ENCODE measurements around the gene FOXO6. TPM values are rescaled to one million over a fixed set of nuclear protein-coding genes. Genes with fewer than 3 reads are reported as not detected.

The FOXO6 gene
- total RNA-seq, 1 experiment from 2014 or later, result 9.0 TPM

DNA sequence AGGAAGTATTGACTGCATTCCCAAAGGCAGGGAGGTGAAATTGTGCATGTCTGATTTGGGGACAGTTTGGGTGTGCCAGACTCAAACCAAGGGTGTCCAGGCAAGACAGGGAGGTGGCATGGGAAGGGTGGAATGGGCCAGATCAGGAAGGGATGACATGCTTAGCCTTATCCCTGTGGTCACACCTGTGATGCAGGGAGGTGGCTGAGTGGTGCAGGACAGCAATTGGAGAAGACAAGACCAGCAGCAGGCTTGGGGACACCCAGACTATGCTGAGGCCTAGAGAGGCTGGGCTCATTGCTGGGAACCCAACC lies 4.0 kb downstream of the FOXO6 start:
- Histone ChIP-seq H3K27ac (no peak overlapping the region), H3K36me3 (ENCODE audit: low read depth) (no peaks in the 10 kb centered on the region), H3K79me2 (ENCODE audit: low read depth) (no peaks in the 10 kb centered on the region), H3K4me3 (no peak overlapping the region), H2AFZ (no peak overlapping the region), H4K20me1 (ENCODE audit: insufficient read depth) (no peaks in the 10 kb centered on the region), H3K4me1 (replicated peaks; ENCODE audit: insufficient read depth) (peaks cover 32% of the 10 kb centered on the region), H3K4me2 (peak overlapping the region; percentile 81), H3K9me3 (ENCODE audit: insufficient read depth, low read depth) (no peaks in the 10 kb centered on the region), H3K9me2 (ENCODE audit: insufficient read depth) (no peaks in the 10 kb centered on the region), H3F3A (ENCODE audit: insufficient read depth, low read depth) (peaks cover 28% of the 10 kb centered on the region; the same call in 1 of the 2 replicates), H3K27me3 (ENCODE audit: insufficient read depth, low read depth) (peaks cover 7% of the 10 kb centered on the region; the same call in 1 of the 2 replicates)
- CTCF ChIA-PET, result no interaction called here
- intact Hi-C loops (cut with micrococcal nuclease; ENCODE audit: unreplicated experiment), result no loop called here
- DNase-seq, result no peak
- TF ChIP-seq, protein P1, sequence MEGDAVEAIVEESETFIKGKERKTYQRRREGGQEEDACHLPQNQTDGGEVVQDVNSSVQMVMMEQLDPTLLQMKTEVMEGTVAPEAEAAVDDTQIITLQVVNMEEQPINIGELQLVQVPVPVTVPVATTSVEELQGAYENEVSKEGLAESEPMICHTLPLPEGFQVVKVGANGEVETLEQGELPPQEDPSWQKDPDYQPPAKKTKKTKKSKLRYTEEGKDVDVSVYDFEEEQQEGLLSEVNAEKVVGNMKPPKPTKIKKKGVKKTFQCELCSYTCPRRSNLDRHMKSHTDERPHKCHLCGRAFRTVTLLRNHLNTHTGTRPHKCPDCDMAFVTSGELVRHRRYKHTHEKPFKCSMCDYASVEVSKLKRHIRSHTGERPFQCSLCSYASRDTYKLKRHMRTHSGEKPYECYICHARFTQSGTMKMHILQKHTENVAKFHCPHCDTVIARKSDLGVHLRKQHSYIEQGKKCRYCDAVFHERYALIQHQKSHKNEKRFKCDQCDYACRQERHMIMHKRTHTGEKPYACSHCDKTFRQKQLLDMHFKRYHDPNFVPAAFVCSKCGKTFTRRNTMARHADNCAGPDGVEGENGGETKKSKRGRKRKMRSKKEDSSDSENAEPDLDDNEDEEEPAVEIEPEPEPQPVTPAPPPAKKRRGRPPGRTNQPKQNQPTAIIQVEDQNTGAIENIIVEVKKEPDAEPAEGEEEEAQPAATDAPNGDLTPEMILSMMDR (conservative IDR thresholded peaks at IDR 0.05), result no peak
- TF ChIP-seq EZH2 (IDR thresholded peaks at IDR 0.05; ENCODE audit: low read depth), result no peak
- POLR2A ChIA-PET (ENCODE audit: unreplicated experiment), result no interaction called here
- BruUV-seq (replicated peaks), result no TSS peak

DNA sequence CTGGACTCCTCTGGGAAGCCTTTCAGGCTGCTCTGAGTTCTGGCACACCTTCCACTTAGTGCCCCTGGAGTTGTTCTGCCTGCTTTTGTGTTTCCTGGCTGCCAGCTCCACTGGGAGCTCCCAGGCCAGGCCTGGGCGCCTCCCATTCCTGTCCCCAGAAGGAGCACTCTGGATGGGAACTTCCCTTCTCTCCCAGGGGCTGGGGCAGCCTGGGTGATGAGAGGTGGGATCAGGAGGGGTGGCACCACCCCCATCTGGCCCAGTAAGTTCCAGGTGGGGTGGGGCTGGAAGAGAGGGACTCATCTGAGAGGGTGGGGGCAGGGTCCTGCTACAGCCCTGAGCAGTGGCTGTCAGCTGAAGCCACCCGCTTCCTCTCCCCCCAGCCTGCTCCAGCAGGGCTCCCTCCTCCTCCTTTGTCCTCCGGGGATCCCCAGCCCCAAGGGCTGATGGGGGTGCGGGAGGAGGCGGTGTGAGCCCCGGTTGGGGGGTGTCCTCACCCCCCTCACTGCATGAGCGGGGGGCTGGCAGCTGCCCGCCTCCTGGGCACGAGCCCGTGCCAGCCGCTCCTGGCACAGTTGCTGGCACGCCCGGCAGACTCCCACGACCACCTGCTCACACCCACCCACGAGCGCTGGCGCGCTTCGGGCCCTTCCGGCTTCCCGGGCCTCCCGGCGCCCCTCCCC lies 4.7 kb downstream of the FOXO6 start:
- BruUV-seq (replicated peaks), result no TSS peak
- DNase-seq, result peak in 1 of 2 experiments; percentile 54
- Histone ChIP-seq H3K27me3 (ENCODE audit: insufficient read depth, low read depth) (peaks cover 7% of the 10 kb centered on the region; the same call in 1 of the 2 replicates), H4K20me1 (ENCODE audit: insufficient read depth) (no peaks in the 10 kb centered on the region), H3K4me2 (peak overlapping the region; percentile 81), H3K4me3 (peak overlapping the region; percentile 58), H3K4me1 (replicated peaks; ENCODE audit: insufficient read depth) (peaks cover 33% of the 10 kb centered on the region), H3K9me3 (ENCODE audit: insufficient read depth, low read depth) (no peaks in the 10 kb centered on the region), H3K36me3 (ENCODE audit: low read depth) (no peaks in the 10 kb centered on the region), H3K27ac (no peak overlapping the region), H3K79me2 (ENCODE audit: low read depth) (no peaks in the 10 kb centered on the region), H3F3A (ENCODE audit: insufficient read depth, low read depth) (peaks cover 31% of the 10 kb centered on the region; the same call in 1 of the 2 replicates), H3K9me2 (ENCODE audit: insufficient read depth) (no peaks in the 10 kb centered on the region), H2AFZ (no peak overlapping the region)
- no peak for TF ChIP-seq EZH2 (IDR thresholded peaks at IDR 0.05; ENCODE audit: low read depth)
- TF ChIP-seq, protein P1 (conservative IDR thresholded peaks at IDR 0.05), result no peak
- intact Hi-C loops (cut with micrococcal nuclease; ENCODE audit: unreplicated experiment), result no loop called here
- ChIA-PET CTCF (no interaction called here), POLR2A (ENCODE audit: unreplicated experiment) (no interaction called here)

DNA sequence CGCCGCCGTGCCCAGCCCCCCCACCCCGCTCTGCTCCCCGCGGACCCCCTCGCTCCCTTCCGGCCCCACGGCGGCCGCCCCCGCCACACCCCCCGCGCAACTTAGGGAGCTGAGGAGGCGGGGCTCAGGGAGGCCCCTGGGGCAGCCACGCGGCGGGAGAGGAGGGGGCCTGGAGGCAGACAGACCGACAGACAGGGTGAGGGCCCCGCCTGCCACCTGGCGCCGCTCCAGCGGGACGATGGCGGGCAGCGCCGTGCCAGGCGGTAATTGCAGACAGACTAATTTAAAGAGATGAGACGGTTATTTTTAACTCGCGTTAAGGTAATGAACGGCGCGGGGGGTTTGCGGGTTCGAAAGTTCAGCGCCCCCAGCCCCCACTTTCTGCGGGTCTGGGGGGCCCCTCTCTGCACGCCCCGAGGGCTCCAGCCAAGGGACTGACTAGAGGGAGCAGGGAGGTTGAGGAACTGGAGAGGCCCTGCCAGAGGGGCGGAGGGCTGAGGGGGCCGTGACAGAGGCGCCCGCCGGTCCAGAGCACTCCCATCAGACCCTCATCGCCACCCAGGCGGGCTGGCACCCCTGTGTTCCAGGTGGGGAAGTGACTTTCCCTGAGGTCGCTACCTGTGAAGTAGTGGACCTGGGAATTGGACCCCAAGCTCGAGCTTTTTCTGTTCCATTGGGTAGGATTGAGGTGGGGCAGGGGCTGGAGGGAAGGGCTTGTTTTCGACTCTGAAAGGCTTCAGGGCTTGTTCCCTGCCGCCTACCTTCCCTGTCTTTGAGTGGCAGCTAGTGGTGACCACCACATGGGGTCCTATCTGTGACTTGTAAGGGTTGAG lies 5.4 kb downstream of the FOXO6 start:
- intact Hi-C loops (cut with micrococcal nuclease; ENCODE audit: unreplicated experiment), result no loop called here
- Histone ChIP-seq H3K27me3 (ENCODE audit: insufficient read depth, low read depth) (peaks cover 7% of the 10 kb centered on the region; the same call in 1 of the 2 replicates), H3K9me2 (ENCODE audit: insufficient read depth) (no peaks in the 10 kb centered on the region), H3F3A (ENCODE audit: insufficient read depth, low read depth) (peaks cover 34% of the 10 kb centered on the region; the same call in 1 of the 2 replicates), H3K36me3 (ENCODE audit: low read depth) (no peaks in the 10 kb centered on the region), H3K27ac (no peak overlapping the region), H3K4me2 (peak overlapping the region; percentile 81), H3K9me3 (ENCODE audit: insufficient read depth, low read depth) (no peaks in the 10 kb centered on the region), H3K79me2 (ENCODE audit: low read depth) (no peaks in the 10 kb centered on the region), H2AFZ (no peak overlapping the region), H3K4me3 (peak overlapping the region; percentile 58), H3K4me1 (replicated peaks; ENCODE audit: insufficient read depth) (peaks cover 41% of the 10 kb centered on the region), H4K20me1 (ENCODE audit: insufficient read depth) (no peaks in the 10 kb centered on the region)
- no TSS peak for BruUV-seq (replicated peaks)
- CTCF ChIA-PET, result interaction anchor here (0.7 kb wide), 1 partner anchor 520 kb away, joined by 10 read pairs; no protein-coding TSS in a partner anchor
- DNase-seq, result peak in 1 of 2 experiments; percentile 37
- TF ChIP-seq, protein P1 (conservative IDR thresholded peaks at IDR 0.05), result no peak
- POLR2A ChIA-PET (ENCODE audit: unreplicated experiment), result interaction anchor here (0.6 kb wide), 1 partner anchor 342 kb away, joined by 3 read pairs; no protein-coding TSS in a partner anchor

Measured in PC-9 (cell line).